ENCODE measurements around the gene VSTM1. TPM values are rescaled to one million over a fixed set of nuclear protein-coding genes. Genes with fewer than 3 reads are reported as not detected.
A peak's percentile ranks its signal among the peaks of the same experiment; 100 is the strongest.

VSTM1 gene
- total RNA-seq, 1 experiment from 2014 or later, result not detected

DNA sequence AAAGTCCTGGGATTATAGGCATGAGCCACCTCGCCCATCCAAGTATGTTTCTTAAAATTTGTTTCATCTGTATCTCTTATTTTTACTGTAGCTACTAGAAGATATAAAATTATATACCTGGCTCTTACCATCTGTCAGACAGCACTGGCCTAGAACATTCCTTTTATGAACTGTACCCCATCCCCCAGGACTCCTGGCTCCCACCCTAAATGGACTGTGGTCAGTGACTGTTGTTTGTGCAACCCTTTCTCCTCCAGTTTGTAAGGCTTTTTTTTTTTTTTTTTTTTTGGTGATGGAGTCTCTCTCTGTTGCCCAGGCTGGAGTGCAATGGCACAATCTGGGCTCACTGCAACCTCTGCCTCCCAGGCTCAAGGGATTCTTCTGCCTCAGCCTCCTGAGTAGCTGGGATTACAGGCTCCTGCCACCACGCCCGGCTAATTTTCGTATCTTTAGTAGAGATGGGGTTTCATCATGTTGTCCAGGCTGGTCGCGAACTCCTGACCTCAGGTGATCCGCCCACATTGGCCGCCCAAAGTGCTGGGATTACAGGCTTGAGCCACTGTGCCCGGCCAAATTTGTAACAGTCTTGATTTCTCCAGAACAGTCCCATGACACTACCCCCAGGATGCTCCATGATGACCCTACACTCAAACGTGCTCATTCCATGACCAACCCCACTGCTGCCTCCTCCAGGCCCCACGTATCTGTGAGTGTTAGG, 41.5 kb upstream of the VSTM1 start:
- Histone ChIP-seq H3K4me1 (ENCODE audit: insufficient read depth, low read length) (peaks cover 4% of the 10 kb centered on the region; the same call in 1 of the 2 replicates), H4K20me1 (ENCODE audit: low read length) (no peaks in the 10 kb centered on the region), H3K4me3 (ENCODE audit: low read length) (no peak overlapping the region), H3K27ac (ENCODE audit: low read length) (no peak overlapping the region), H3K79me2 (ENCODE audit: low read length) (peaks cover 33% of the 10 kb centered on the region), H3K27me3 (ENCODE audit: low read length) (no peaks in the 10 kb centered on the region), H3K9me2 (replicated peaks; ENCODE audit: low read length) (no peaks in the 10 kb centered on the region), H3K36me3 (ENCODE audit: low read depth, low read length) (peaks cover 27% of the 10 kb centered on the region; the same call in 1 of the 2 replicates), H3F3A (ENCODE audit: low read length, unreplicated experiment) (no peaks in the 10 kb centered on the region), H3K9ac (ENCODE audit: low read length) (no peak overlapping the region), H3K9me3 (ENCODE audit: low read length) (no peaks in the 10 kb centered on the region), H2AFZ (ENCODE audit: low read length) (no peak overlapping the region), H3K4me2 (ENCODE audit: low read length) (no peak overlapping the region)
- ChIA-PET CTCF (no interaction called here), POLR2A (ENCODE audit: unreplicated experiment) (no interaction called here)
- no peak for TF ChIP-seq EZH2 (IDR thresholded peaks at IDR 0.05; ENCODE audit: low read length, unreplicated experiment)
- no peak for TF ChIP-seq EZH2phosphoT487 (IDR thresholded peaks at IDR 0.05; ENCODE audit: borderline replicate concordance, low read length)
- TF ChIP-seq CTCF (conservative IDR thresholded peaks at IDR 0.05; ENCODE audit: low read depth, low read length), result no peak
- no peak for ATAC-seq
- BruUV-seq (replicated peaks), result no TSS peak
- intact Hi-C loops (cut with micrococcal nuclease), result no loop called here
- DNase-seq, result no peak

GRCh38 chr19:54102421-54103169, 38.9 kb upstream of the VSTM1 start, which contains the start of gene NDUFA3:
Gene NDUFA3, plus strand, starts transcription at chr19:54102855. Its CDS starts 24 bp downstream, at chr19:54102879.
- no TSS peak for BruUV-seq (replicated peaks)
- H3K9me3 ChIP-seq (ENCODE audit: low read length), result no peaks in the 10 kb centered on the region
- ChIA-PET CTCF (no interaction called here), POLR2A (ENCODE audit: unreplicated experiment) (interaction anchor here (0.6 kb wide), 1 partner anchor 78 kb away, joined by 4 read pairs; no protein-coding TSS in a partner anchor)
- ATAC-seq (peak; percentile 98), DNase-seq (peak; percentile 100)
- intact Hi-C loops (cut with micrococcal nuclease), result loop anchor here (1.0 kb wide), 1 partner anchor 13 kb away; the partner anchor contains the start of genes PRPF31 and TFPT
- H2AFZ ChIP-seq (ENCODE audit: low read length), result peak within 1 kb of the TSS; percentile 97
- H3K27ac ChIP-seq (ENCODE audit: low read length), result no peak within 1 kb of the TSS
- no peaks in the 10 kb centered on the region for H3K27me3 ChIP-seq (ENCODE audit: low read length)
- TF ChIP-seq EZH2phosphoT487 (IDR thresholded peaks at IDR 0.05; ENCODE audit: borderline replicate concordance, low read length), result no peak
- TF ChIP-seq EZH2 (IDR thresholded peaks at IDR 0.05; ENCODE audit: low read length, unreplicated experiment), result no peak
- TF ChIP-seq CTCF (conservative IDR thresholded peaks at IDR 0.05; ENCODE audit: low read depth, low read length), result no peak
- H3K9ac ChIP-seq (ENCODE audit: low read length), result peak within 1 kb of the TSS; percentile 72
- H3K36me3 ChIP-seq (ENCODE audit: low read depth, low read length), result peaks cover 15% of the 10 kb centered on the region; the same call in 1 of the 2 replicates
- H3K4me2 ChIP-seq (ENCODE audit: low read length), result peak within 1 kb of the TSS; percentile 84
- peaks cover 4% of the 10 kb centered on the region; the same call in 1 of the 2 replicates for H3K4me1 ChIP-seq (ENCODE audit: insufficient read depth, low read length)
- no peaks in the 10 kb centered on the region for H3F3A ChIP-seq (ENCODE audit: low read length, unreplicated experiment)
- no peaks in the 10 kb centered on the region for H3K9me2 ChIP-seq (replicated peaks; ENCODE audit: low read length)
- H3K4me3 ChIP-seq (ENCODE audit: low read length), result peak within 1 kb of the TSS; percentile 83
- no peaks in the 10 kb centered on the region for H4K20me1 ChIP-seq (ENCODE audit: low read length)
- peaks cover 33% of the 10 kb centered on the region for H3K79me2 ChIP-seq (ENCODE audit: low read length)

Measured in PC-3 (cell line).